SU-DHL-6 (cell line): Measurements from ENCODE around the gene CTSH.

Experiments
- H2AFZ ChIP-seq: fragments of 200-600 bp; sonication (generic); 2 replicates; pipeline ENCODE4 v1.6.1; 2014; ENCODE audit warnings: low read depth, mild to moderate bottlenecking, moderate library complexity, mixed read lengths, antibody characterized with exemption, low read length; ENCODE audit not compliant: severe bottlenecking
- H3F3A ChIP-seq: fragments of 200-600 bp; shearing (Covaris generic); 2 replicates; pipeline ENCODE4 v1.6.0; 2016; ENCODE audit warnings: antibody characterized with exemption, mild to moderate bottlenecking; ENCODE audit not compliant: insufficient read depth
- H3K27ac ChIP-seq: fragments of 200-600 bp; sonication (generic); 2 replicates; pipeline ENCODE4 v1.5.1; 2016; ENCODE audit warnings: low read depth, mild to moderate bottlenecking, low read length, moderate library complexity, mixed read lengths
- H3K27me3 ChIP-seq: fragments of 200-600 bp; sonication (generic), shearing (Covaris generic); 2 replicates; pipeline ENCODE4 v1.6.0; 2014; ENCODE audit warnings: mild to moderate bottlenecking, low read length
- H3K36me3 ChIP-seq: fragments of 200-600 bp; sonication (generic); 2 replicates; pipeline ENCODE4 v1.6.1; 2014; ENCODE audit warnings: mild to moderate bottlenecking, low read length, mixed read lengths
- H3K4me2 ChIP-seq: fragments of 300-600, 200-600 bp; shearing (Covaris generic), sonication (generic); 2 replicates; pipeline ENCODE4 v1.6.0; 2014; ENCODE audit warnings: low read length, low read depth, mild to moderate bottlenecking; ENCODE audit not compliant: poor library complexity, severe bottlenecking
- H3K4me3 ChIP-seq: fragments of 200-600 bp; sonication (generic); 2 replicates; pipeline ENCODE4 v1.5.1; 2014; ENCODE audit warnings: antibody characterized with exemption, low read length, mild to moderate bottlenecking, mixed read lengths; ENCODE audit not compliant: insufficient read depth, poor library complexity, severe bottlenecking
- H3K79me2 ChIP-seq: fragments of 200-600 bp; sonication (generic); 2 replicates; pipeline ENCODE4 v1.6.1; 2014; ENCODE audit warnings: mild to moderate bottlenecking, low read length, moderate library complexity; ENCODE audit not compliant: insufficient read depth
- H3K9ac ChIP-seq: fragments of 200-600 bp; sonication (generic); 2 replicates; pipeline ENCODE4 v1.7.0; 2014; ENCODE audit warnings: mild to moderate bottlenecking, low read length
- H3K9me2 ChIP-seq: fragments of 200-600 bp; sonication (generic); replicated peaks from 2 replicates; pipeline ENCODE4 v1.6.1; 2014; ENCODE audit warnings: low read length; ENCODE audit not compliant: insufficient read depth
- H3K9me3 ChIP-seq: fragments of 200-600 bp; sonication (generic); 2 replicates; pipeline ENCODE4 v1.6.1; 2014; ENCODE audit warnings: low read length, mixed read lengths; ENCODE audit not compliant: insufficient read depth
- H4K20me1 ChIP-seq: fragments of 200-600 bp; sonication (generic); 2 replicates; pipeline ENCODE4 v1.6.1; 2014; ENCODE audit warnings: low read depth, mild to moderate bottlenecking, antibody characterized with exemption, low read length, moderate library complexity, mixed read lengths
- CTCF ChIP-seq: fragments of 200-600 bp; sonication (generic); IDR thresholded peaks from one replicate; pipeline ENCODE4 v1.5.1; 2017; ENCODE audit warnings: antibody characterized with exemption, mild to moderate bottlenecking, low read length, moderate library complexity; ENCODE audit not compliant: insufficient read depth, poor library complexity, severe bottlenecking
- EZH2phosphoT487 ChIP-seq: fragments of 200-600 bp; sonication (generic), shearing (Covaris generic); conservative IDR thresholded peaks from 2 replicates; pipeline ENCODE4 v1.6.1; 2018; ENCODE audit warnings: mild to moderate bottlenecking, antibody characterized with exemption, low read length, moderate library complexity, mixed read lengths

Gene CTSH

GRCh38 chr15:78979456-78980320 is 34.8 kb upstream of the CTSH start:
- no peak overlapping the region for H3K4me3 ChIP-seq
- no peaks in the 10 kb centered on the region for H3K9me2 ChIP-seq
- no peak overlapping the region for H3K4me2 ChIP-seq
- no peaks in the 10 kb centered on the region for H3K79me2 ChIP-seq
- no peak overlapping the region for H3K27ac ChIP-seq
- H4K20me1 ChIP-seq: no peaks in the 10 kb centered on the region
- H3K36me3 ChIP-seq: no peaks in the 10 kb centered on the region
- no peaks in the 10 kb centered on the region for H3K9me3 ChIP-seq
- H2AFZ ChIP-seq: no peak overlapping the region
- TF ChIP-seq CTCF (peak; percentile 82), EZH2phosphoT487 (no peak)
- H3K27me3 ChIP-seq: no peaks in the 10 kb centered on the region
- H3F3A ChIP-seq: no peaks in the 10 kb centered on the region
- no peak overlapping the region for H3K9ac ChIP-seq

GRCh38 chr15:78978601-78979179 is 33.8 kb upstream of the CTSH start:
- Histone ChIP-seq H3K4me3 (no peak overlapping the region), H3K79me2 (no peaks in the 10 kb centered on the region), H3K9me2 (no peaks in the 10 kb centered on the region), H3K9me3 (no peaks in the 10 kb centered on the region), H3K9ac (no peak overlapping the region), H3K4me2 (no peak overlapping the region), H2AFZ (no peak overlapping the region), H3K36me3 (no peaks in the 10 kb centered on the region), H4K20me1 (no peaks in the 10 kb centered on the region), H3F3A (no peaks in the 10 kb centered on the region), H3K27ac (no peak overlapping the region), H3K27me3 (no peaks in the 10 kb centered on the region)
- TF ChIP-seq CTCF: no peak
- no peak for TF ChIP-seq EZH2phosphoT487

DNA sequence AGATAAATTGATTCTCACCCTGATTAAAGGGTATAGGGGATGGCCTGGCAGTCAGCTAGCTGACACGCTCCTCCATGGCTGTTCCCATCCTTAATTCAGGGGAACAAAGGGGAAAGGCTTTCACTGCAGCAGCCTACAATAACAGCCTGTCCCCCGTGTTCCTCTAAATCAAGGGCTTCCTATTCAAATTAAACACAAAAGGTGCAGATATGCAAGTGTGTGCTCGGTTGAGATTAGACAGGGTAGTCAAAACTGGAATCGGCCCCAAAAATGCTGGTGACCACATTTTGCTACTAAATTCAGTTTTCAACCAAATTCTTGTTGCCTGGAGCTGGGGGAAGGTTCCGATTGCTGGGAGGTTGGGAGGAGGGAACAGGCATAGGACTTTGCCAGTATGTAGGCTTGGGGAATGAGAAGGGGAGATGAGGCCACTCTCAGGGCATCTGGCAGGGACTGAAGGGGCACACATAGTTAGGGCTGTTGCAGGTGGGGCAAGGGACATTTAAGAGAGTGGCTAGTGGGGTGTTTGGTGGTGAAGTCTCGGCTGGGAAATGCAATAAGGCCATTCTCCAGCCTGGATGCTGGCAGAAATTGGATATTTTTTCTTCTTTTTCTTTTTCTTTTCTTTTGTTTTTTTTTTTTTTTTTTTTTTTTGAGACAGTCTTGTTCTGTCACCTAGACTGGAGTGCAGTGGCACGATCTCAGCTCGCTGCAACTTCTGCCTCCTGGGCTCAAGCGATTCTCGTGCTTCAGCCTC is 32.9 kb upstream of the CTSH start:
- H2AFZ ChIP-seq: no peak overlapping the region
- H3K27ac ChIP-seq: no peak overlapping the region
- H3K9ac ChIP-seq: no peak overlapping the region
- H3K36me3 ChIP-seq: no peaks in the 10 kb centered on the region
- no peaks in the 10 kb centered on the region for H3K79me2 ChIP-seq
- no peak overlapping the region for H3K4me3 ChIP-seq
- H3K4me2 ChIP-seq: no peak overlapping the region
- no peaks in the 10 kb centered on the region for H3K9me2 ChIP-seq
- H3K9me3 ChIP-seq: no peaks in the 10 kb centered on the region
- TF ChIP-seq CTCF (no peak), EZH2phosphoT487 (no peak)
- H3K27me3 ChIP-seq: no peaks in the 10 kb centered on the region
- no peaks in the 10 kb centered on the region for H4K20me1 ChIP-seq
- no peaks in the 10 kb centered on the region for H3F3A ChIP-seq
